Activated CD4-positive, alpha-beta T cell treated with anti-CD3 and anti-CD28 coated beads, Interleukin-2, amount 50 U/mL, for 16 hours (primary cell): ENCODE data around the gene HSD17B12.

Source experiments
- DNase-seq: peaks from one replicate; pipeline ENCODE4 v3.0.0-alpha.2; 2020

Gene HSD17B12

GRCh38 chr11:43689167-43689566 is 8.6 kb downstream of the HSD17B12 start:
- DNase-seq, result no peak

DNA sequence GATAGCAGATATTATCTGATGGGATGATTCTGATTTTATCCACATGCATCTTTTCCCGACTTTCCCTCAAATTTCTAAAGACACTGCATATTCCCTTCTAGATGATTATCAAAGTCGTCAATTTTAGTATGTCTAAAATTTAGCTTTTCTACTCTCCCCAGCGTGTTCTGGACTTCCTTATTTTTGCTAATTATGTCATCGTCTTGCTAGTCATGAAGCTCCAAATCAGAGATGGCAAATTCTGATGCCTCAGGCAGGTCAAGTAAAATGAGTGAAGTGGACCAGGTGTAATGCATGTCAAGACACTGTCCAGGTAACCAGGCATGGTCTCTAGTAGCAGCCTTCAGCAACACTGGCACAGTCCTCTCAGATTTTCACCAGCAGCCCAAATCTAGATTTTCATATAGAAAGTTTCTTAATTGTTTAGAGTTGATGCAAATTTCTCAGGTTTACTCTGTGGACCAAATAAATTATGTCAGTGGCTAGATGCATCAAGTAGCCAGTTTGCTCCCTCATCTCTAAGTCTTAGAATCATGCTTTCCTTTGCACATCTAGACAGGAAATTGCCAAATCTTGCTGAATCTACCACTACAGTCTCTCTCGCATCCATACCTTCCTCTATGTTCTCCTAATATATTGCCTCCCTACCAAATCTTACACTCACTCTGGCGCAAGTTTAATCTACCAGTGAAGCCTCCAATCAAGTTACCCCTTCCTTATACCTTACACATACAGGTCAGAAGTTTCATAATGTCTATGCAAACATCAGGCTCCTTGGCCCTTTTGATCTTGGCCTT is 10.6 kb downstream of the HSD17B12 start:
- DNase-seq, result no peak

DNA sequence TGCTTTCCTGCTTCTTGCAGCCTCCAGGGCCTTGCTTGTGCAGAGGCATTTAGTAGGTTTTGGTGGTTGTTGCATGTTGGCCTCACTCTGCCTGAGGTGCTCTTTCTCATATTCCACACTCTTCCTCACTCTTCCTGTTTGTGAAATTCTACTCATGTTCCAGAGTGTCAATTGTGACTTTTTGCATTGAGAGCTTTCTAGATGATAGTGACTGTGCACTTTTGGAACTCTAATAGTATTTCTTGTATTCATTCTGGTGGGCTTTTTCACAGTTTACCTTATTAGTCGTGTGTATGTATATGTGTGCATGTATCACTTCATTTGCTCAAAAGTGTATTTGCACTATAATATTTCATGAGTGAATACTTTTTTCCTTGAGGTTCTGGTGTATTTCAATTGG is 11.3 kb downstream of the HSD17B12 start:
- no peak for DNase-seq

GRCh38 chr11:43693069-43693468 is 12.5 kb downstream of the HSD17B12 start:
- no peak for DNase-seq

GRCh38 chr11:43693731-43694130 is 13.2 kb downstream of the HSD17B12 start:
- no peak for DNase-seq

DNA sequence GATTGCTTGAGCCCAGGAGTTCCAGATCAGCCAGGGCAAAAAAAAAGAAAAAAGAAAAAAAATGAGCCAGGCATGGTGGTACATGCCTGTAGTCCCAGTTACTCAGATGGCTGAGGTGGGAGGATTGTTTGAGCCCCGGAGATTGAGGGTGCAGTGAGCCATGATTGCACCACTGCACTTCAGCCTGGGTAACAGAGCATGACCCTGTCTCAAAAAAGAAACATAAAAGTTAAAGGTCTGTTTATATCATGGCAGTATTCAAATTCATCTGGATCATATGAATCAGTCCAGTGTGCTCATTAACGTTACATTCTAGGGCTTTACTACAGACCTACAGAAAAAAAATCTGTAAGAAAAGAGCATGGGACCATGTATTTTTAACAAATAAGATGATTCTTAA is 13.9 kb downstream of the HSD17B12 start:
- no peak for DNase-seq

GRCh38 chr11:43697679-43698078 is 17.1 kb downstream of the HSD17B12 start:
- DNase-seq, result no peak

DNA sequence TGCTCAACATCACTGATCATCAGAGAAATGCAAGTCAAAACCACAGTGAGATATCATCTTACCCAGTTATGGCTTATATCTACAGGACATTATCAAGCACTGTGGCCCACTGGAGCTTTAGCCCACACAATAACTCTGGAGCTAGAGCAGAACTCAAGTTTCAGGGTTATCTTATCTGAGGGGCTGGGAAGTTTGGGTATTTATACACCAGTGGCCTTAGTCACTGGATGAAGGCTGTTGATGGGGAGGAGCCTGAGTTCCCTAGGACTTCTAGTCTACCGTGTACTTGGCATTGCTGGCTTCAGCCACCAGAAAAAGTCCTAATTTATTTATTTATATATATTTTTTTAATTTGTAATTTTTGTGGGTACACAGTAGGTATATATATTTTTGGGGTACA is 19.3 kb downstream of the HSD17B12 start:
- DNase-seq, result no peak

GRCh38 chr11:43706631-43707030 is 26.1 kb downstream of the HSD17B12 start:
- no peak for DNase-seq

DNA sequence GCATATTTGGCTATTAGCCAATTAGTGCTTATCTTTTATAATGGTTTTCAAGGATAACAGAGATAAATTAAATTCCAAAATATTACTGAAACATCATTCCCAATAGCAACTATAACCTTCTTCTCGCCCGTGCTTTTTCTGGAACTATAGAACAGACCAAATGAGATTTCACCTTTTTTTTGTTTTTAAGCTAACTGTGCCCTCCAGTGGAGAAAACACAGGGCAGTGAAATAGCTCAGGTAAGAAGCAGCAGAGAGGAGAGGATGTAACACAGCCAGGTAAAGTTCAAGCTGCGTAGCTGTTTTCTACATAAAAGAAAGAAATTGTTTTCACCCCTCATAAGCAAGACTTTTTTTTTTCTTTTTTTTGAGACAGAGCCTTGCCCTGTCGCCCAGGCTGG is 28.2 kb downstream of the HSD17B12 start:
- no peak for DNase-seq

DNA sequence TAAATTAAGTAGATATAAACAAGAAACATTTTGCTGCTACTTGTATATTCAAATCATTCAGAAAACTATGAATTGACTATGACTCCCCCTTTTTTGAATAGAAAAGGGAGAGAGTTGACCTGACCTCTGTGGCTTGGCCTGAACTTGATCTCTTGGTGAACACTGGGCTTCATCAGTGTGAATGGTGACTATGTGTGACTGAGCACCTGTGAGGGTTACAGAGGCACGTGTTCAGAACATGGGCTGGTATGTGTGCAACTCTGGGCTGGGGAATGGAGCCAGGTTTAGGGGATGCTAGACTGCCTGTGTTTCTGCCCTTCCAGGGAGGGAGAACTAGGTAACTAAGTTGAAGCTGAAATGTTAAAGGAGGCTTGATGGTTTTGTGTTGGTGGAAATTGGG is 29.2 kb downstream of the HSD17B12 start:
- DNase-seq, result no peak

DNA sequence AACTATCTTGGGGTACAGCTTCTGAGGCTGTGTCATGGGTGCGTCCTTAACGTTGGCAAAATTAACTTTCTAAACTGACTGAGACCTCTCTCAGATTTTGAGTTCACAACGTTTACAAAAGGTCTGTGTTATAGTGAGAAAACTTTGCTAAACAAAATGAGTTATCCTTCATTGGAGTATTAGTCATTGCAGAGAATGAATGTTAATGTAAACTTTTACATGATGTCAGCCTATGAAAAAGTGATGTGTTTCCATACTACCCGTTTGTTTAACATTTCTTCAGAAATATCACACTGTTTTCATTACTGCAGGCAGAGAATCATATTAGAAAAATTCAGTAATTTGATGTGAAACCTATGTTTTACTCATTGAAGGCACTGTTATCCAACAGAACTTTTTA is 32.1 kb downstream of the HSD17B12 start:
- DNase-seq, result no peak

DNA sequence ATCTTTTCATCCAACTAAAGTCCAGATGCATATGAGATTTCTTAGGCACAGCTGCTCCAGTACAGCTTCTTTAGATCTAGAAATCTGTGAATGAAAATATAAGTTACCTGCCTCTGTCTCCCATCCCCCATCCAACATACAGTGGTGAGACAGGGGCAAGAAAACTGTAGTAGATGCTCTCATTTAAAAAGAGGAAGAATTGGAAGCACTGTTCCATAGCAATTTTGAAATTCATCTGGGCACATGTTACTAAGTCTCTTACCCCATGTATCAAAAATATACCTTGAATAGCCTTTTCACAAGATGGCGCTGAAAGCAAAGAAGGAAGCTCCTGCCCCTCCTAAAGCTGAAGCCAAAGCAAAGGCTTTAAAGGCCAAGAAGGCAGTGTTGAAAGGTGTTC is 37.8 kb downstream of the HSD17B12 start:
- DNase-seq, result no peak

DNA sequence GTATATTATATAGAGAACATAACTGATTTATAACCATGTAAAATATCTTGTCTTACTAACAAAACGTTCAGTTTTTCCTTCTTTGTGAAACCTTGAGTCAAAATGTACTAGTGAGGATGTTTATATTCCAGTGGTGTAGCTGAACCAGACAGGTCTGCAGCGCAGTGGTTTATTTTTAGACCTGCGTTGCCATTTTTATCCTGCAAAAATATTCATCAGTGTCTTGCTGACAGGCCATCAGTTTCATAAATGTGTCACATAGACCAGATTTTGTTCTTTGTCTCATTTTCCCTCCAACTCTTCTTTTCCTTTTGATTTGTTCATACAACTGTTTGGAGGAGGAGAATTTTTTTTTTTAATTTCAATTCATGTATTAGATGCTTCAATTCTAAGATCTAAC is 43.1 kb downstream of the HSD17B12 start:
- DNase-seq, result no peak

DNA sequence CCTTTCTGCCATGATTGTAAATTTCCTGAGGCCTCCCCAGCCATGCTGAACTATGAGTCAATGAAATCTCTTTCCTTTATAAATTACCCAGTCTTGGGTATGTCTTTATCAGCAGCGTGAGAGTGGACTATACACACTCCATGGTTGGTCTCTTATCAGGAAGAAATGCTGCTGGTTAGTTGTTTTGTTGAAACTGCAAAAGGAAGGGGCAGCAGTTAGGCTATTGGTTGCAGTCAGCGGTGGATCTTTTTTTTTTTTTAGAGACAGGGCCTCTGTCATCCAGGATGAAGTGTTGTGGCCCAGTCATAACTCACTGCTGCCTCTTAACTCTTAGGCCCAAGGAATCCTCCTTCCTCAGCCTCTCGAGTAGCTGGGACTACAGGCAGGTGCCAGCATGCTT is 51.7 kb downstream of the HSD17B12 start:
- DNase-seq, result no peak

DNA sequence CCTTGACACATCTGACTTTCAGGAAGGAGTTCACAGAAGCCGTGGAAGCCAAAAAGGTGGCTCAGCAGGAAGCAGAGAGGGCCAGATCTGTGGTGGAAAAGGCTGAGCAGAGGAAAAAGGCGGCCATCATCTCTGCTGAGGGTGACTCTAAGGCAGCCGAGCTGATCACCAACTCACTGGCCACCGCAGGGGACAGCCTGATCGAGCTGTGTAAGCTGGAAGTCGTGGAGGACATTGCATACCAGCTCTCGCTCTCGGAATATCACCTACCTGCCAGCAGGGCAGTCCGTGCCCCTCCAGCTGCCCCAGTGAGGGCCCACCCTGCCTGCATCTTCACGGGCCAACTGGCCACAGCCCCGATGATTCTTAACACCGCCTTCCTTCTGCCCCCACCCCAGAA is 53.7 kb downstream of the HSD17B12 start:
- DNase-seq, result no peak

DNA sequence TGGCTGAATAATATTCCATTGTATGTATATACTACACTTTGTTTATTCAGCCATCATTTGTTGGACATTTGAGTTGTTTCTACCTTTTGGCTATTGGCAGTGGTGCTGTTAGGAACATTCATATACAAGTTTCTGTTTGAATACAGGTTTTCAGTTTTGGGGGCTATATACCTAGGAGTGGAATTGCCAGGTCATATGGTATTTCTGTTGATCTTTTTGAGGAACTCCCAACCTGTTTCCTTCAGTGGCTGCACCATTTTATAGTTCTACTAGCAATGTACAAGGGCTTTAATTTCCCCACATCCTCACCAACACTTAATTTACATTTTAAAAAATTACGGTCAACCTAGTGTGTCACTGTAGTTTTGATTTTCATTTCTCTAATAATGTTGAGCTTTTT is 54.6 kb downstream of the HSD17B12 start:
- DNase-seq, result no peak

DNA sequence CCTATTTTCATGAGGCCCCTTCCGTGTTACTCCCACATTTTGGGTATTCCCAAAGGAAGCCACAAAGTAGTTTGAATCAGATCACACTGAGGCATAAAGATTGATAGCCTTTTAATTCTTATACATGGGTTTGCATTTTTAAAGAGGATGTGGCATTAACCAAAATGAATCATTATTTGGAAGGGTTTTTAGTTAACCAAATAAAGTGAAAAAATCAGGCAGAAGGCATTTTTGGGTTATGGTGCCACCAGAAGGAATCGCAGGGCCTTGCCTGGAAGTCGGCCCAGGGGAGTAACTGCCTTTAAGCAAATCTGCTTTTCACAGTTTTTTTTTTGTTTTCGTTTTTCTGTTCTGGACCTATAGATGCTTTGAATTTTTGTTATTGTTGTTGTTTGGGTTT is 55.4 kb downstream of the HSD17B12 start:
- DNase-seq, result no peak

GRCh38 chr11:43736502-43737200 is 56.1 kb downstream of the HSD17B12 start:
- DNase-seq, result no peak

DNA sequence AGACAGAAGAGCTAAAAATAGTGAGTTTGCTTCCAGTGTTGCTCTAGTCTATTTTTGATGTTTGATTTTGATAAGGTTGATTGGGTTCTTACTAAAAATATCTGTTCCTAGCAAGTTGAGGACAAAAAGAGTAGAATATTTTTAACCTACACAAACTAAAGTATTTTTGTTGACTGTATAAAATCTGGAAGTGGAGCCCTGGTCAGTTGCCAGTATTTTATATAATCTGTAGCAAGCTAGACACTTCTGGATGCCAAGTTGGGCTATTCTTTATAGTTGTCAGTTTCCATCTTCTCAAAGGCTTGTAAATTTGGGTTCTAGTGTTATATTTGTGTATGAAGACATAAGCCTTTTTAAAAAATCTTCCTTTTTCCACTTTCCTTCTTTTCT is 56.7 kb downstream of the HSD17B12 start:
- no peak for DNase-seq

- DNase-seq, result no peak
Measured at GRCh38 chr11:43738600-43739409, 58.3 kb downstream of the HSD17B12 start.

DNA sequence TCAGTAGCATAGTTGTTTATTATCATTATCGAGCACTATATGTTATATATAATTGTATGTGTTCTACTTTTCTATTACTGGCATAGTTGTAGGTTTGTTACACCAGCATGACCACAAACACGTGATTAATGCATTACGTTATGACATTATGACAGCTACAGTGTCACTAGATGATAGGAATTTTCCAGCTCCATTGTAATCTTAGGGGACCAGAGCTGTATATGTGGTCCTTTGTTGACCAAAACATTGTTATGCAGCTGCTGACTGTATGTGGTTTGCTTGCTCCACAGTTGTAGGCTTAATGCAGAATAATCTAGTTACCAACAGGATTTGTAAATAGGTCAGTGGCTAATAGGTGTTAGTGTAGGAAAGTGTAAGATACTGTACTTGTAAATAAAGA is 66.1 kb downstream of the HSD17B12 start:
- DNase-seq, result no peak

DNA sequence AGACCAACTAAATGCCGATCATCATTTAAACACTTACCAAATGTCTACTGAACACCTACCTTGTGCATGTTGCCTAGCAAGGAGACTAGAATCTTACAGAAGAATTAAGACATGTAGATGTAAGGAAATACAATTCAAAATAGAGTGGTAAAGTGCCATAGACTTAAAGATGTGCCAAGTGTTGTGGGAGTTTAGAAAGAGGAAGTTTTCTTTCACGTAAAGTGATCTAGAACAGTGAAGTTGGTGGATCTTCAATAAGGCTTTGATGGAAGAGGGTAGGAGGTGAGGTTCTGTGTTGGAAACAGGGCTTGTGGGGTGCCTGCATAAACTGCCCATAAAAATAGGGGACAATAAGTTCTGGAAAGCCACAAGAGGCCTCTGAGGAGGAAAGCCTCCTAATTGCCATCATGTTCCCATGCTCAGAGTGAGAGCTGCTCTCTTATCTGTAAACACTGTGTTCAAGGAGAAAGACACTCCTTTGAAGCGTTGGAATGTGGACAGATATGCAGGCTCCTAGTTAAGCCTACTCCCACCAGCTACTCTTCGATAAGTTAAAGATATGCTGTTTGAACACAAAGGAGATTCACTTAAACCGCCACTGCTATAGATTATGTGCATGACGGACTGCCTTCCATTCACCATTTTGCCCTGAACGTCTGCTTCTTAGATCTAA is 66.7 kb downstream of the HSD17B12 start:
- no peak for DNase-seq
